ENCODE results near the gene NKD1. TPM values are rescaled to one million over a fixed set of nuclear protein-coding genes. Genes with fewer than 3 reads are reported as not detected.

The NKD1 gene
- total RNA-seq, 1 donor from 2014 or later: 54.7 TPM

GRCh38 chr16:50632927-50633800 lies 85.0 kb downstream of the NKD1 start:
- H3K27ac Mint-ChIP-seq (ENCODE audit: unreplicated experiment): no peak overlapping the region
- peaks cover 6% of the 10 kb centered on the region for H3K4me1 Mint-ChIP-seq
- TF ChIP-seq, protein P1, sequence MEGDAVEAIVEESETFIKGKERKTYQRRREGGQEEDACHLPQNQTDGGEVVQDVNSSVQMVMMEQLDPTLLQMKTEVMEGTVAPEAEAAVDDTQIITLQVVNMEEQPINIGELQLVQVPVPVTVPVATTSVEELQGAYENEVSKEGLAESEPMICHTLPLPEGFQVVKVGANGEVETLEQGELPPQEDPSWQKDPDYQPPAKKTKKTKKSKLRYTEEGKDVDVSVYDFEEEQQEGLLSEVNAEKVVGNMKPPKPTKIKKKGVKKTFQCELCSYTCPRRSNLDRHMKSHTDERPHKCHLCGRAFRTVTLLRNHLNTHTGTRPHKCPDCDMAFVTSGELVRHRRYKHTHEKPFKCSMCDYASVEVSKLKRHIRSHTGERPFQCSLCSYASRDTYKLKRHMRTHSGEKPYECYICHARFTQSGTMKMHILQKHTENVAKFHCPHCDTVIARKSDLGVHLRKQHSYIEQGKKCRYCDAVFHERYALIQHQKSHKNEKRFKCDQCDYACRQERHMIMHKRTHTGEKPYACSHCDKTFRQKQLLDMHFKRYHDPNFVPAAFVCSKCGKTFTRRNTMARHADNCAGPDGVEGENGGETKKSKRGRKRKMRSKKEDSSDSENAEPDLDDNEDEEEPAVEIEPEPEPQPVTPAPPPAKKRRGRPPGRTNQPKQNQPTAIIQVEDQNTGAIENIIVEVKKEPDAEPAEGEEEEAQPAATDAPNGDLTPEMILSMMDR (conservative IDR thresholded peaks at IDR 0.05): no peak
- no peak for DNase-seq (ENCODE audit: low read depth, low spot score)
- no peaks in the 10 kb centered on the region for H3K27me3 Mint-ChIP-seq (ENCODE audit: low read depth)
- no peak overlapping the region for H3K4me3 Mint-ChIP-seq
- H3K9me3 Mint-ChIP-seq: no peaks in the 10 kb centered on the region
- H3K36me3 Mint-ChIP-seq (ENCODE audit: low read depth): peaks cover 9% of the 10 kb centered on the region

DNA sequence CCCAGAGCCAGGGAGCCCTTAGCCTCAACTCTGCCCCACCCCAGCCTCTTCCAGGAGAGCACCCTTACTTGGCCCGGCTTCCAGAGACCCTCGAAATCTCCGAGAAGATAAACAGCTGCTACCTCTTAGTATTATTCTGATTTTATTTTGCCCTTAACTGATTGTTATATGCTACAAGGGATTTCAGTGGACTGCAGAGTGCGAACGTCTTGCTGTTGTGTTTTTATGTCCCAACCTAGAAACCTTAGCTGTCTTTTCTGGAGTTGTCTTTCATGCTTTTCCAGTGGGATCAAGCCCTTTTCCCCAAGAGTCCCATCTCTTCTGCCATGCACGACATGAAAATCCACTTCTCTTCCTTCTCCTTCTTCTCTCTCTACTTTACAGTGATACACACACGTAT lies 85.9 kb downstream of the NKD1 start:
- peaks cover 7% of the 10 kb centered on the region for H3K36me3 Mint-ChIP-seq (ENCODE audit: low read depth)
- H3K4me1 Mint-ChIP-seq: peaks cover 6% of the 10 kb centered on the region
- no peak for DNase-seq (ENCODE audit: low read depth, low spot score)
- no peak overlapping the region for H3K4me3 Mint-ChIP-seq
- H3K9me3 Mint-ChIP-seq: no peaks in the 10 kb centered on the region
- H3K27me3 Mint-ChIP-seq (ENCODE audit: low read depth): no peaks in the 10 kb centered on the region
- TF ChIP-seq, protein P1 (conservative IDR thresholded peaks at IDR 0.05): no peak
- no peak overlapping the region for H3K27ac Mint-ChIP-seq (ENCODE audit: unreplicated experiment)

GRCh38 chr16:50634947-50635346 lies 86.8 kb downstream of the NKD1 start:
- no peak for DNase-seq (ENCODE audit: low read depth, low spot score)
- no peaks in the 10 kb centered on the region for H3K9me3 Mint-ChIP-seq
- TF ChIP-seq, protein P1 (conservative IDR thresholded peaks at IDR 0.05): no peak
- H3K4me3 Mint-ChIP-seq: no peak overlapping the region
- H3K4me1 Mint-ChIP-seq: peaks cover 6% of the 10 kb centered on the region
- no peak overlapping the region for H3K27ac Mint-ChIP-seq (ENCODE audit: unreplicated experiment)
- no peaks in the 10 kb centered on the region for H3K27me3 Mint-ChIP-seq (ENCODE audit: low read depth)
- peaks cover 7% of the 10 kb centered on the region for H3K36me3 Mint-ChIP-seq (ENCODE audit: low read depth)

GRCh38 chr16:50635505-50636392 lies 87.6 kb downstream of the NKD1 start:
- H3K4me3 Mint-ChIP-seq: no peak overlapping the region
- H3K27me3 Mint-ChIP-seq (ENCODE audit: low read depth): no peaks in the 10 kb centered on the region
- H3K9me3 Mint-ChIP-seq: no peaks in the 10 kb centered on the region
- peaks cover 7% of the 10 kb centered on the region for H3K36me3 Mint-ChIP-seq (ENCODE audit: low read depth)
- H3K27ac Mint-ChIP-seq (ENCODE audit: unreplicated experiment): no peak overlapping the region
- DNase-seq (ENCODE audit: low read depth, low spot score): no peak
- TF ChIP-seq, protein P1 (conservative IDR thresholded peaks at IDR 0.05): no peak
- peaks cover 6% of the 10 kb centered on the region for H3K4me1 Mint-ChIP-seq

DNA sequence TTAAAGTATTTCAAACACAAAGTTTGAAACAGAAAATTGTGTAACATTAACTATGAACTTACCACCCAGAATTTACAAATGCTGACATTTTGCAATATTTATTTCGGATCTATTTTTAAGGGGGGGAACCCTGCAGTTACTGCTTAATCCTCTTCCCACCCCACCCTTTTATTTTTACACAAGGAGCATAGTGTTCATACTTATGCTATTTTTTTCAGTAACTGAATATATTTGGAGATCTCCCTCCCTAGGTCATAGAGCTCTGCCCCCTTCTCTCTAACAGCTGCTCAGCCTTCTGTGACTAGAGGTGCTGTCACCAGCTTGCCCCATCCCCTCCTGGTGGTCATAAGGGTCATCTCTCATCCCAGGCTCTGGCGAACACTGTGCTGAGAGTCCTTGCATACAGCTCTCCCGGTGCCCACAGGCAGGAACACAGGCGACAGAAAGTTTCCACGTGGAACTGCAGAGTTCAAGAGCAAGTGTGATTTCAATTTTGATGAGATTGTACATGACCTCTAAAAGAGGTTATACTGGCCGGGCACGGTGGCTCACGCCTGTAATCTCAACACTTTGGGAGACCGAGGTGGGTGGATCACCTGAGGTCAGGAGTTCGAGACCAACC lies 88.7 kb downstream of the NKD1 start:
- H3K27me3 Mint-ChIP-seq (ENCODE audit: low read depth): no peaks in the 10 kb centered on the region
- DNase-seq (ENCODE audit: low read depth, low spot score): no peak
- H3K36me3 Mint-ChIP-seq (ENCODE audit: low read depth): peaks cover 7% of the 10 kb centered on the region
- TF ChIP-seq, protein P1 (conservative IDR thresholded peaks at IDR 0.05): no peak
- no peak overlapping the region for H3K27ac Mint-ChIP-seq (ENCODE audit: unreplicated experiment)
- H3K4me3 Mint-ChIP-seq: no peak overlapping the region
- H3K4me1 Mint-ChIP-seq: peaks cover 6% of the 10 kb centered on the region
- no peaks in the 10 kb centered on the region for H3K9me3 Mint-ChIP-seq
